Measurements from ENCODE around the gene SEC16A.

DNA sequence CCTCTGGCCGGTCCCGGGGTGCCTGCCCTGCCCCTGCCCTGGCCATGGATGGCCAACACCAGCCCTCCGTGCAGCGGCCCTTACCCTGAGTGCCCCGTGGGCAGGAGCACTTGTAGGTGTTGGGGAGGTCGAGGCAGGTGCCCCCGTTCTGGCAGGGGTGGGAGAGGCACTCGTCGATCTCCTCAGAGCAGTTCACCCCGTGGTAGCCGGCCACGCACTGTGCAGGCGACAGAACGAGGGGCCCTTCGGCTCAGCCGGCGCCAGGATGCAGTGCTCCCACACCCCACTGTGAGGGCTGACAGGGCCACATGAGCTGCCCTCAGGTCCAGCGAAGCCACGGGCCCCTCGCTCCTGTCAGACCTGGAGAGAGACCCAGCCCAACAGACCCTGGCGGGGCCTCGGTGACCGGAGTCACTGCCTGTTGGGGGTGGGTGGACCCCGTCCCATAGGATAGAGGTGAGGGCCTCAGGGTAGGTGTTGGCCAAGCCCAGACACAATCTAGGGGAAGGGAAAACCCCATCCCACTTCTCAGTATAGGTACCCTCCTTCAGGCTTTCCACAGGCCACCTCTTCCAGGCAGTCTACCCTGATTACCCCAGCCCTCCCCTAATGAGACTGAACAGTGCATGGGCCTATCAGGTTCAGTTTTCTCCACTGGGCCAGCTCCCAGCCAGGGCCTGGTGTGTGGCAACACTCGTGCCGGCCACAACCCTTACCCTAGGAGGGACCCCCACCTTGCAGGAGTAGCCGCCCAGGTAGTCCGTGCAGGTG, 24.6 kb upstream of the SEC16A start:
- TF ChIP-seq PKNOX1 (IDR thresholded peaks at IDR 0.05), result no peak
- no peak for TF ChIP-seq ELF4 (IDR thresholded peaks at IDR 0.05)
- no peak for TF ChIP-seq BHLHE40 (IDR thresholded peaks at IDR 0.05; ENCODE audit: borderline replicate concordance)

Measured in HEK293T (cell line).